Measurements from ENCODE around the gene SATB2.

DNA sequence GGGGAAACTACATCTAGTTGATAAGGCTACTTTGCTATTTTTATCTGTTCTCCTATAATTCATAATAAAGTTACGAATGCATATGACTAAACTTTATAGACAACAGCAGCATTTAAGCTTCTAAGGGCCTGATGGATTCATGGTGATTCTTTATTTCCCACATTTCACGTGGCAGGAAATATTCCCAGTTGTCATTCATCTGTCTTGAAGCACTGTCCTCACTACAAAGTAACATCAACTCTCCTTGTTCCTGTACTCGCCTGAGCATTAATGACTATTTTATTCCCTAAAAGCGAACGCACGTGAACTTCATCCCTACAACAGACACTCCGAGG, 2.6 kb downstream of the SATB2 start:
- TF ChIP-seq, protein P1, sequence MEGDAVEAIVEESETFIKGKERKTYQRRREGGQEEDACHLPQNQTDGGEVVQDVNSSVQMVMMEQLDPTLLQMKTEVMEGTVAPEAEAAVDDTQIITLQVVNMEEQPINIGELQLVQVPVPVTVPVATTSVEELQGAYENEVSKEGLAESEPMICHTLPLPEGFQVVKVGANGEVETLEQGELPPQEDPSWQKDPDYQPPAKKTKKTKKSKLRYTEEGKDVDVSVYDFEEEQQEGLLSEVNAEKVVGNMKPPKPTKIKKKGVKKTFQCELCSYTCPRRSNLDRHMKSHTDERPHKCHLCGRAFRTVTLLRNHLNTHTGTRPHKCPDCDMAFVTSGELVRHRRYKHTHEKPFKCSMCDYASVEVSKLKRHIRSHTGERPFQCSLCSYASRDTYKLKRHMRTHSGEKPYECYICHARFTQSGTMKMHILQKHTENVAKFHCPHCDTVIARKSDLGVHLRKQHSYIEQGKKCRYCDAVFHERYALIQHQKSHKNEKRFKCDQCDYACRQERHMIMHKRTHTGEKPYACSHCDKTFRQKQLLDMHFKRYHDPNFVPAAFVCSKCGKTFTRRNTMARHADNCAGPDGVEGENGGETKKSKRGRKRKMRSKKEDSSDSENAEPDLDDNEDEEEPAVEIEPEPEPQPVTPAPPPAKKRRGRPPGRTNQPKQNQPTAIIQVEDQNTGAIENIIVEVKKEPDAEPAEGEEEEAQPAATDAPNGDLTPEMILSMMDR (IDR thresholded peaks at IDR 0.05) = no peak
- no peak for TF ChIP-seq ZFX (IDR thresholded peaks at IDR 0.05; ENCODE audit: borderline replicate concordance)
